ENCODE results near the gene LYZL6. TPM values are rescaled to one million over a fixed set of nuclear protein-coding genes. Genes with fewer than 3 reads are reported as not detected.

Gene LYZL6, protein sequence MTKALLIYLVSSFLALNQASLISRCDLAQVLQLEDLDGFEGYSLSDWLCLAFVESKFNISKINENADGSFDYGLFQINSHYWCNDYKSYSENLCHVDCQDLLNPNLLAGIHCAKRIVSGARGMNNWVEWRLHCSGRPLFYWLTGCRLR
- not detected for total RNA-seq (2013)
- not detected for polyA plus RNA-seq
- polyA minus RNA-seq = not detected in 2 replicates
- 0 to 0.69 (median 0) reads per million in 11 experiments for total RNA-seq

DNA sequence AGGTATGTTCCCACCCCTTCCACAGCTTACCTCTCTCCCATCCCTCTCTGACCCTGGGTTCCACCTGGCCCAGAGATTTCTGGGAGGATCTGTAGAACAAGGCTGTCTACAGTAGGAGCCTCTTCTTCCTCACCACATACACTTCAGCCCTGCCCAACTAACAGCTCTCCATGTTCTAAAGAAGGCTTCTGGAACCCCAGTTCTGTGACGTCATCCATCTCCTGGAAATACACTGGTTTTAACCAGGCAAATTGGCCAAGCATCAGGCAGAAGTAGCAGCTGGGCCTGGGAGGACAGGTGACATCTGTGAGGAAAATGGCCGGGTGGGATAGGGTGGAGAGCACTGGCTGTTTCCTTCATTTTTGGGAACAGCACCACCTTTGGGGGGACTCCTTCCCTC, at the start of gene LYZL6:
TSS of gene LYZL6 (minus strand) at position 177 of the 400 bp plus-strand sequence. CDS start 4,357 bp downstream, outside the sequence.
- Histone ChIP-seq H3K4me3 (replicated peaks in 1 of 3; ENCODE audit: low read depth in 2 of 3, low read length in 3 of 3) (no peak within 1 kb of the TSS), H3K79me2 (ENCODE audit: insufficient read depth, low read length) (no peaks in the 10 kb centered on the region), H3K27me3 (ENCODE audit: control insufficient read depth in 2 of 2, insufficient read depth in 2 of 2, low read length in 2 of 2) (no peaks in the 10 kb centered on the region), H2AFZ (ENCODE audit: insufficient read depth, low read depth, low read length, poor library complexity, severe bottlenecking) (no peak within 1 kb of the TSS), H3K27ac (ENCODE audit: low read depth in 1 of 2, low read length in 2 of 2) (no peak within 1 kb of the TSS), H3K4me2 (replicated peaks; ENCODE audit: extremely low read depth, low read length, poor library complexity, severe bottlenecking) (no peak within 1 kb of the TSS), H3K36me3 (replicated peaks in 1 of 2; ENCODE audit: control insufficient read depth in 1 of 2, insufficient read depth in 2 of 2, low read length in 2 of 2) (no peaks in the 10 kb centered on the region), H4K20me1 (ENCODE audit: insufficient read depth, low read length) (no peaks in the 10 kb centered on the region), H3K4me1 (ENCODE audit: control insufficient read depth in 1 of 2, insufficient read depth in 2 of 2, low read length in 2 of 2) (no peaks in the 10 kb centered on the region), H3K9ac (ENCODE audit: insufficient read depth, low read length, poor library complexity, severe bottlenecking) (no peak within 1 kb of the TSS), H3K9me3 (replicated peaks in 1 of 2; ENCODE audit: control insufficient read depth in 1 of 2, insufficient read depth in 1 of 2, low read length in 2 of 2) (no peaks in the 10 kb centered on the region)
- Mint-ChIP-seq H3K27ac (no peak within 1 kb of the TSS), H3K36me3 (no peaks in the 10 kb centered on the region), H3K27me3 (ENCODE audit: low read depth in 3 of 3) (peaks cover 1 to 5% (median 1%) of the 10 kb centered on the region in 3 donors), H3K4me1 (no peaks in the 10 kb centered on the region), H3K4me3 (no peak within 1 kb of the TSS), H3K9me3 (no peaks in the 10 kb centered on the region)
- no CpG with 5 or more reads among the region's 2 CpGs for WGBS (ENCODE audit: insufficient coverage)
- TF ChIP-seq, protein P1, sequence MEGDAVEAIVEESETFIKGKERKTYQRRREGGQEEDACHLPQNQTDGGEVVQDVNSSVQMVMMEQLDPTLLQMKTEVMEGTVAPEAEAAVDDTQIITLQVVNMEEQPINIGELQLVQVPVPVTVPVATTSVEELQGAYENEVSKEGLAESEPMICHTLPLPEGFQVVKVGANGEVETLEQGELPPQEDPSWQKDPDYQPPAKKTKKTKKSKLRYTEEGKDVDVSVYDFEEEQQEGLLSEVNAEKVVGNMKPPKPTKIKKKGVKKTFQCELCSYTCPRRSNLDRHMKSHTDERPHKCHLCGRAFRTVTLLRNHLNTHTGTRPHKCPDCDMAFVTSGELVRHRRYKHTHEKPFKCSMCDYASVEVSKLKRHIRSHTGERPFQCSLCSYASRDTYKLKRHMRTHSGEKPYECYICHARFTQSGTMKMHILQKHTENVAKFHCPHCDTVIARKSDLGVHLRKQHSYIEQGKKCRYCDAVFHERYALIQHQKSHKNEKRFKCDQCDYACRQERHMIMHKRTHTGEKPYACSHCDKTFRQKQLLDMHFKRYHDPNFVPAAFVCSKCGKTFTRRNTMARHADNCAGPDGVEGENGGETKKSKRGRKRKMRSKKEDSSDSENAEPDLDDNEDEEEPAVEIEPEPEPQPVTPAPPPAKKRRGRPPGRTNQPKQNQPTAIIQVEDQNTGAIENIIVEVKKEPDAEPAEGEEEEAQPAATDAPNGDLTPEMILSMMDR (IDR thresholded peaks at IDR 0.05) = no peak
- intact Hi-C loops (cut with micrococcal nuclease) = no loop called here
- DNase-seq = no peak

DNA sequence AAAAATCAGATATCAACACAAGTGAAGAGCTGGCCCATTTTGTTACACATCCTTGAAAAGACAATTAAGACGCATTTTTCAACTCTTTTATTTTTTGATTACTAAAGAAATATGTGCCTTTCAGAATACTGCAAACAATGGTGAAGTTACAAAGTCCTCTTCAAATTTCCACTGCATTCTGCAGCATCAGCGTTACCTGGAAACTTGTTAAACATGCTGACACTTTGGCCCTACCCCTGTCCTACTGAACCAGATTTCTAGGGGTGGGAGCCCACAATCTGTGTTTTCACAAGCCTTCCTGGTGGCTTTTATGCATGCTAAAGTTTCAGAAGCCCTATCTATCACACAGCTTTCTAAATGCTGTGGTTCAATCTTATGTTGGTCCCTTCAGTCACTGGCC, 47.6 kb upstream of the LYZL6 start:
- no peaks in the 10 kb centered on the region for H3K4me1 ChIP-seq (ENCODE audit: control insufficient read depth in 1 of 2, insufficient read depth in 2 of 2, low read length in 2 of 2)
- H3K4me2 ChIP-seq (replicated peaks; ENCODE audit: extremely low read depth, low read length, poor library complexity, severe bottlenecking) = no peak overlapping the region
- peaks cover 0 to 7% (median 2%) of the 10 kb centered on the region in 7 donors for H3K9me3 Mint-ChIP-seq
- H3K79me2 ChIP-seq (ENCODE audit: insufficient read depth, low read length) = no peaks in the 10 kb centered on the region
- no peak for DNase-seq
- TF ChIP-seq, protein P1 (IDR thresholded peaks at IDR 0.05) = no peak
- H3K36me3 ChIP-seq (replicated peaks in 1 of 2; ENCODE audit: control insufficient read depth in 1 of 2, insufficient read depth in 2 of 2, low read length in 2 of 2) = no peaks in the 10 kb centered on the region
- H3K4me3 ChIP-seq (replicated peaks in 1 of 3; ENCODE audit: low read depth in 2 of 3, low read length in 3 of 3) = no peak overlapping the region
- peaks cover 6% of the 10 kb centered on the region for H3K4me1 Mint-ChIP-seq
- H3K9ac ChIP-seq (ENCODE audit: insufficient read depth, low read length, poor library complexity, severe bottlenecking) = no peak overlapping the region
- intact Hi-C loops (cut with micrococcal nuclease) = no loop called here
- H3K36me3 Mint-ChIP-seq = no peaks in the 10 kb centered on the region
- peaks cover 0 to 2% (median 2%) of the 10 kb centered on the region in 3 donors for H3K27me3 Mint-ChIP-seq (ENCODE audit: low read depth in 3 of 3)
- no peaks in the 10 kb centered on the region for H3K27me3 ChIP-seq (ENCODE audit: control insufficient read depth in 2 of 2, insufficient read depth in 2 of 2, low read length in 2 of 2)
- no peaks in the 10 kb centered on the region for H4K20me1 ChIP-seq (ENCODE audit: insufficient read depth, low read length)
- H3K4me3 Mint-ChIP-seq = no peak overlapping the region
- H3K9me3 ChIP-seq (replicated peaks in 1 of 2; ENCODE audit: control insufficient read depth in 1 of 2, insufficient read depth in 1 of 2, low read length in 2 of 2) = no peaks in the 10 kb centered on the region
- no peak overlapping the region for H3K27ac ChIP-seq (ENCODE audit: low read depth in 1 of 2, low read length in 2 of 2)
- WGBS (ENCODE audit: insufficient coverage) = 86% methylated on average over 1 of the region's 2 CpGs
- no peak overlapping the region for H2AFZ ChIP-seq (ENCODE audit: insufficient read depth, low read depth, low read length, poor library complexity, severe bottlenecking)
- H3K27ac Mint-ChIP-seq = no peak overlapping the region

All from CD14-positive monocyte (primary cell).